Kasumi-1 (cell line): ENCODE measurements around the gene USH1G.
"Not testable (repeated sequence)": the region's sequence is repeated elsewhere in the genome, so short reads cannot be mapped to it uniquely, and the experiment has no call there.

Experiments used
- DNase-seq, 2 experiments: peaks; one replicate each; lab custom pipeline; 2025; lab: John Stamatoyannopoulos, UW

The USH1G gene

DNA sequence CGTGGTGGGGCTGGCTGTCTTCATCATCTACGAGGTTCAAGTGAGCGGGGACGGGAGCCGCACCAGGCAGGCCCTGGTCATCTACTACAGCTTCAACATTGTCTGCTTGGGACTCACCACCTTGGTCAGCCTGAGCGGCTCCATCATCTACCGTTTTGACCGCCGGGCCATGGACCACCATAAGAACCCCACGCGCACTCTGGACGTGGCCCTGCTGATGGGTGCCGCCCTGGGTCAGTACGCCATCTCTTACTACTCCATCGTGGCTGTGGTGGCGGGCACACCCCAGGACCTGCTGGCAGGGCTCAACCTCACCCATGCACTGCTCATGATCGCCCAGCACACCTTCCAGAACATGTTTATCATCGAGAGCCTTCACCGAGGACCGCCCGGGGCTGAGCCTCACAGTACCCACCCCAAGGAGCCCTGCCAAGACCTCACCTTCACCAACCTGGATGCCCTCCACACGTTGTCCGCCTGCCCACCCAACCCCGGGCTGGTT lies 7.5 kb upstream of the USH1G start:
- DNase-seq: no peak

DNA sequence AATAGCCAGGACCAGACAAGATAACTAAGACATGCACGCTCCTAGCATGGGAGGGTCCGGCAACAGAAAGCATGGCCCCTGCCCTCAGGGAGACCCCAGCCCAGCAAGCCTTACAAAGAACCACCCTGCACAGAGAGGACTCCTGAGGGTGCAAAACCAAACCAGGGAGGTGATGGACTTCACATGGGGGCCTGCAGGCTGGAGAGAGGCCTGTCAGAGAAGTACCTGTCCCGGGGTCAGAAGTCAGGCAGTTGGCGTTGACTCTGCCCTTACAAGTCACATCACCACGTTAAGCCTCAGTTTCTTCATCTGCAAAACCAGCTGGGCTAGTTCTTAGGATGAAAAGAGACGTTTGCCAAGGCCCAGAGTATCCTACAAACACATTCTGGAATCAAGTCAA lies 5.7 kb upstream of the USH1G start:
- DNase-seq: no peak

DNA sequence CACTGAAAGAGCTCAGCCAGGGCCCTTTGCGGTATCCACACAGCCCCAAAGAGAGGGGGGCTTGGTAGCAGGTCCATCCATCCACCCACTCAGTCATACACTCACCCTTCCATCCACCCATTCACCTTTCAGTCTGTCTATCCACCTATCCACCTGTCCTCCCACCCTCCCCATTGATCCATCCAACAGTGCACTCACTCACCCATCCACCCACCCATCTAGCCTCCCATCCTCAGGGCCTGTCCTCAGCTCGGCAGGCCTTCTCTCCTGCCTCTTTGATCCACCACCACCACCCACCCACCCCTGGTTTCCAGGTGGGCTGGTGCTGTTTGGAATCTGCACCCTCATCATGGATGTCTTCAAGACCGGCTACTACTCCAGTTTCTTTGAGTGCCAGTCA lies 2.2 kb upstream of the USH1G start:
- no peak for DNase-seq

- DNase-seq: peak; percentile 73 to 83
Observed at GRCh38 chr17:74924250-74924948, 1.3 kb upstream of the USH1G start, which contains the start of gene OTOP2. Gene OTOP2, plus strand, starts transcription at chr17:74924273. Its CDS starts 360 bp downstream, at chr17:74924633.

DNA sequence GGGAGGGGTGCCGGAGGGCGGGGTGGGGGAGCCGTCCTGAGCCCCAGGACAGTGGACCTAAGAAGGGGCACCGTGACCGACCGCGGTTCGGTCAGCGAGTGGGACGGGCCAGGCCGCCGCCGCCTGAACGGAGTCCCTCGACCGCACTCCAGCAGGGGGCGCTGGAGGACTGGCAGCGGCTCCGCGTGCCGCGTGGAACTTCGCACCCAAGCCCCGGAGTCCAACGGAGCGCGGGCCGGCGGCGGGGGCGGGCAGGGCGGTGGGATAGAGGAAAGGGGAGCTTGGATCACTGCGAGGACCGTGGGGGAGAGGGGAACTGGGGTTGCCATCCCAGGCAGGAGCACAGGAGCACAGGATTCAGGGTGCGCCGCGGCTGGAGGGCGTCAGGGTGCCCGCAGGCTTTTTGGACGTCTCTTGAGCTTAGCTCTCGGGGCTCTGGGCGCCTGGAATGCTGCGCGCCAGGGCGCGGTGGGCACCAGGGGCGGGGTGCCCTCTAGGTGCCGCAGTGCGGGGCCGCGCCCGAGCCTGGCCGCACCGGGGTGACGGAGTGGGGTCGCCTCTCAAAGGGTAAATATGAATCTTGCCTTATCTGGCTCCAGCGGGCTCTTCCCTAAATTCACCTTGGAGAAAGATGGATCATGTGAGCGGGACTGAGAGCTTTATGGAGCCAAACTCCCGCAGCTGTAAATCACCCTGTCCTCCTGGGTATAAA lies 639 bp upstream of the USH1G start:
- peak; percentile 43 to 55 for DNase-seq

DNA sequence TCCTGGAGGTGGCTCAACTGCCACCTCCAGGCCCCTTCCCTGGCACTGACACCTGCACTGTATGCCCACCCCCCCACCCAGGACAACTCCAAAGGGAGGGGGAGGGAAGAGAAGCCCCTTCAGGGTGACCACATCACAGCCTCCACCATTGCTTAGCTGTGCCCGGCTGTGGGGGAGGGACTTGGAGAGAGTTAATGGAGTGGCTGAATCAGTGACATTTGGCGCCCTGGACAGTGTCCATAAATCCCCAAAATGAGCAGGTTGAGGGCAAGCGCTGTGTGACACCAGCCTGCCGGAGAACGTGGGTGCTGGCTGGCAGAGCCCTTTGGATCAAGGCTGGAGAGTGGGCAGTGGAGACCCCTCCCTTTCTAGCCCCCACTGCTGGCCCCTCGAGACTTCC lies 883 bp downstream of the USH1G start:
- DNase-seq: no peak

- no peak for DNase-seq
Observed at GRCh38 chr17:74921769-74922168, 1.3 kb downstream of the USH1G start.

DNA sequence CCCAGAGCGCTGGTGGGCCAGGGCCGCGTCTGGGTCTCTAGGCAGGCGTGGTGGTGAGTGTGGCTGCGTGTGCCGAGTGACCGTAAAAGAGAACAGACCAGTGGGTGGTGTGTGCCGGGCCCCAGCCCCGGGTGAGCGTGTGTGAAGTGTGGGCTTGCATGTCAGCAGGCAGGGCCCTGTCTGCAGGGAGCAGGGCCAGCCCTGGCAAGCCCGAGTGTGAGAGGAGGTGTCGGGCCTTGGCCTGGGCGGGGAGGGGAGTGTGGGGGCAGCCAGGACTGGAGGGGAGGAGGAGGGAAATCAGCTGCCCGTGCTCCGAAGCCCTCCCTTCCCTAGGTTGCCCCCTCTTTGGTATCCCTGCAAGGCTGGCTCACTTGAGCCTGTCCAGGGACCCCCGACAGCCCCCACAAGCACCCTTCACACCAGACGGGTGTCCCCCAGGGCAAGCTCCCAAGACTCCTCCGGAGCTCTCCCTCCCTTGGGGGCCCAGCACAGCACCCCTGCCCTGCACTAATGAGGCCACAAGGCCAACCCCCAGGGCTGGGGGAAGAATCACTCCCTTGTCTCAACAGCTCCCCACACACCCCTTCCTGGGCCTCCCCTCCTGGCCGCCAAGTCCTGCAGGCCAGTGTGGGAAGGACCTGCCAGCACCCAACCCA lies 1.9 kb downstream of the USH1G start:
- no peak for DNase-seq

DNA sequence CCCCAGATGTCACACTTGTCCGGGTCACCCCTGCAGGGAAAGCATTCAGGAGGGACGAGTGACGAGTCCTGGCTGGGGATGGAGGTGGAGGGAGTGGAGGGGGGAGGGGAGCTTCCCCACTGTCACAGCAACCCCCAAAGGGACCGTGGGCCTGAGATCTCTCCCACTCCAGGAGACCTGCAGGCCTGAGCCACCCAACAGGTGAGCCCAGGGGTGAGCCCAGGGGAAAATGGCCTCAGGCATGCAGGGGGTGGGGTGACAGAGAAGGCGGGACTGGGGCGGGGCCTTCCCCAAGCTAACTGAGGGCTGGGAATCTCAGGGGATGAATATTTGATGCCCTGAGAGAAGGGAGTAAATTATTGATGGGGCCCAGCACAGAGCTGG lies 2.4 kb downstream of the USH1G start:
- no peak for DNase-seq

DNA sequence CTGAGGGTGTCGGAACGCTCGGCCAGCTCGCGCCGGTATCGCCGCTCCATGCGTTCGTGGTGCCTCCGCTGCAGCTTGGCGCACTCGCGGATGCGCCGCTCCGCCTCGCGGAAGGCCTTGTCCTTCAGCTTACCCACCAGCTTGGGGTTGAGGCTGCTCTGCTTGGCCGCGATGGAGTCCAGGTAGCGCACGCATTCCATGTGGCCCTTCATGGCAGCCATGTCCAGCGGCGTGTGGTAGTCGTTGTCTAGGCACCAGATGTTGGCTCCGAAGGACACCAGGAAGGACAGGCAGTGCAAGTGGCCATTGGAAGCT lies 2.8 kb downstream of the USH1G start:
- DNase-seq: no peak

- no peak for DNase-seq
Observed at GRCh38 chr17:74919440-74920305, 3.4 kb downstream of the USH1G start.

GRCh38 chr17:74918906-74919305 lies 4.1 kb downstream of the USH1G start:
- no peak for DNase-seq

- DNase-seq: peak; percentile 36 to 72
Observed at GRCh38 chr17:74917430-74917829, 5.6 kb downstream of the USH1G start.

GRCh38 chr17:74916851-74917199 lies 6.2 kb downstream of the USH1G start:
- DNase-seq: no peak

GRCh38 chr17:74916136-74916850 lies 6.8 kb downstream of the USH1G start:
- DNase-seq: no peak

GRCh38 chr17:74911423-74911822 lies 11.6 kb downstream of the USH1G start:
- not testable (repeated sequence) for DNase-seq

- DNase-seq: not testable (repeated sequence)
Observed at GRCh38 chr17:74909097-74909496, 14.0 kb downstream of the USH1G start.

DNA sequence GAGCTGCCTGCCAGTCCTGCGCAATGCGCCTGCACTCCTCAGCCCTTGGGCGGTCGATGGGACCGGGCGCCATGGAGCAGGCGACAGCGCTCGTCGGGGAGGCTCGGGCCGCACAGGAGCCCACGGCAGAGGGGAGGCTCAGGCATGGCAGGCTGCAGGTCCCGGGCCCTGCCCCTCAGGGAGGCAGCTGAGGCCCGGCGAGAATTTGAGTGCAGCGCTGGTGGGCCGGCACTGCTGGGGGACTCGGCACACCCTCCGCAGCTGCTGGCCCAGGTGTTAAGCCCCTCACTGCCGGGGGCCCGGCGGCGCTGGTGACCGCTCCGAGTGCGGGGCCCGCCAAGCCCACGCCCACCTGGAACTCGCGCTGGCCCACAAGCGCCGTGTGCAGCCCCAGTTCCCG lies 16.0 kb downstream of the USH1G start:
- DNase-seq: no peak

- not testable (repeated sequence) for DNase-seq
Observed at GRCh38 chr17:74906214-74906793, 16.8 kb downstream of the USH1G start.

DNA sequence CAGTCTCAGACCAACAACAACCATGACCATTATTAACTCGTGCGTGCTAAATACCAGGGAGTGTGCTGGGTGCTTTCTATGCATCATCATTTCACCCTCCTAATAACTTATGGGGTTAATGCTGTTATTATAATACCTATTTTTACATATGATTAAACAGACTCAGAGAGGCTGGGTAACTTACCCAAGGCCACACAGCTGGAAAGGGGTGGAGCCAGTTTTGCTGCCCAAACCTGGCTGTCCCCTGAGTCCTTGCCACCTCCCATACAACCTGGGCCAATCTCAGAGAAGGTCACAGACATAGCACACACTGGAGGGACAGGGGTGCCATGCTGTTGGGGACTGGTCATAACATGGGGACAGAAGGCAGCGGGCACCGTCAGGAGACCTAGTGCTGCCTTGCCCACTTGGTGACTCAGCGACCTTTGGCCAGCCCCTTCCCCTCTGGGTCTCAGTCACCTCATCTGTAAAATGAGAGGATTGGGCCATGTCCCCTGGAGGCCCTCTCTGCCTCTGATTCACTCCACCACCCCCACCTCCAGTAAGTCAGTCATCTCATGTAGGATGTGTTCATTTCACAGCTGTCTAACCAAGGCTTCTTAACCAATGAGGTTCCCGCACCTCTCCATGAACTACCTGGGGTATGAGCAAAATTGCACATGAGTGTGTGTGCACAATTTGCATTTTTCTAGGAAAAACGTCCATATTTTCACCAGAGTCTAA lies 18.2 kb downstream of the USH1G start:
- no peak for DNase-seq
